HepG2 (cell line): ENCODE measurements around the gene RBM19. TPM values are rescaled to one million over a fixed set of nuclear protein-coding genes. Genes with fewer than 3 reads are reported as not detected.

Experiments used
- ATAC-seq: fragments of 200-7000 bp; cut with Tn5 transposase; 3 replicates; pipeline ENCODE4 v1.9.1; 2020; ENCODE audit warnings: mild to moderate bottlenecking, moderate library complexity
- BruUV-seq: library from RNA; stranded (reverse); fragments of 400-500 nt; replicated peaks from 2 replicates; lab custom pipeline; 2021; lab: Mats Ljungman, UMichigan
- CTCF ChIA-PET: fragments of 300-600 bp; formaldehyde crosslinking; extraction: SDS; loops from one replicate; lab custom pipeline; 2021; ENCODE audit warnings: low total read pairs, inconsistent platforms, low intra/inter-chr PET ratio; lab: Yijun Ruan, JAX
- POLR2A ChIA-PET: fragments of 350-600 bp; sonication (Branson Sonifier 250); formaldehyde crosslinking; loops from one replicate; lab custom pipeline; 2020; ENCODE audit warnings: antibody characterized with exemption, inconsistent platforms; lab: Yijun Ruan, JAX
- DNase-seq: peaks from one replicate; pipeline ENCODE4 v3.0.0-alpha.2; 2015; ENCODE audit warnings: low spot score
- FAIRE-seq: peaks from 3 replicates; lab custom pipeline; 2011; peaks lifted over from hg19 to GRCh38; lab: Jason Lieb, UNC
- H2AFZ ChIP-seq: one replicate; pipeline ENCODE4 v1.6.1; 2011; ENCODE audit warnings: low read length, inconsistent platforms
- H3K27ac ChIP-seq: fragments of 300-600 bp; 3 replicates; pipeline ENCODE4 v1.8.0; 2011; ENCODE audit warnings: mixed run types, mild to moderate bottlenecking, mixed read lengths, low read length, inconsistent platforms; ENCODE audit not compliant: insufficient read depth; ENCODE audit errors: extremely low read length
- H3K27me3 ChIP-seq, 2 experiments: fragments of 200-600 bp in 1 of 2; 2 replicates in 1 of 2; 3 replicates in 1 of 2; pipeline versions ENCODE4 v1.6.0 to v1.8.0; 2011; ENCODE audit warnings: low read length in 2 of 2, mild to moderate bottlenecking in 2 of 2, moderate library complexity in 2 of 2, inconsistent platforms in 1 of 2; ENCODE audit not compliant: insufficient read depth in 2 of 2, control insufficient read depth in 1 of 2
- H3K36me3 ChIP-seq, 2 experiments: fragments of 200-600 bp in 1 of 2; replicated peaks in 1 of 2; 2 replicates in 1 of 2; 3 replicates in 1 of 2; pipeline versions ENCODE4 v1.5.1 to v1.8.0; 2011; ENCODE audit warnings: low read length in 2 of 2, inconsistent platforms in 1 of 2; ENCODE audit not compliant: insufficient read depth in 2 of 2, control insufficient read depth in 1 of 2
- H3K4me1 ChIP-seq: 2 replicates; pipeline ENCODE4 v1.5.1; 2012; ENCODE audit warnings: low read length, inconsistent platforms; ENCODE audit not compliant: insufficient read depth
- H3K4me2 ChIP-seq: 2 replicates; pipeline ENCODE4 v1.6.0; 2011; ENCODE audit warnings: low read depth, low read length, inconsistent platforms
- H3K4me3 ChIP-seq, 3 experiments: fragments of 200-600 bp in 1 of 3; sonication (generic), shearing (Covaris generic) in 1 of 3; replicated peaks in 1 of 3; 2 replicates each; pipeline ENCODE4 v1.5.1; 2011 to 2016; ENCODE audit warnings: low read length in 3 of 3, inconsistent platforms in 2 of 3, low read depth in 2 of 3, mild to moderate bottlenecking in 2 of 3, control low read depth in 1 of 3, mixed read lengths in 1 of 3; ENCODE audit not compliant: insufficient read depth in 1 of 3
- H3K79me2 ChIP-seq: one replicate; pipeline ENCODE4 v1.6.1; 2011; ENCODE audit warnings: low read length, inconsistent platforms; ENCODE audit not compliant: insufficient read depth
- H3K9ac ChIP-seq: 2 replicates; pipeline ENCODE4 v1.6.0; 2011; ENCODE audit warnings: mild to moderate bottlenecking, low read depth, low read length, inconsistent platforms; ENCODE audit not compliant: insufficient read depth
- H3K9me3 ChIP-seq: 2 replicates; pipeline ENCODE4 v1.5.1; 2012; ENCODE audit warnings: mild to moderate bottlenecking, low read length
- H4K20me1 ChIP-seq: 2 replicates; pipeline ENCODE4 v1.6.0; 2011; ENCODE audit warnings: inconsistent platforms, mild to moderate bottlenecking, low read length, moderate library complexity; ENCODE audit not compliant: insufficient read depth
- RFX5 ChIP-seq: IDR thresholded peaks from 2 replicates; pipeline ENCODE4 v1.6.1; 2011; ENCODE audit warnings: low read depth, low read length, improper control_type of control experiment
- TBL1XR1 ChIP-seq: fragments of 150-350 bp; IDR thresholded peaks from 2 replicates; pipeline ENCODE4 v1.6.1; 2014; ENCODE audit warnings: borderline replicate concordance, low read length; ENCODE audit not compliant: partially characterized antibody
- TP53 ChIP-seq: sonication (generic); formaldehyde crosslinking; conservative IDR thresholded peaks from 2 replicates; pipeline ENCODE4 v1.4.0; 2020; ENCODE audit warnings: missing genetic modification reagents
- ZBTB42 ChIP-seq: sonication (generic); formaldehyde crosslinking; IDR thresholded peaks from 2 replicates; pipeline ENCODE4 v1.5.0; 2020; ENCODE audit warnings: mild to moderate bottlenecking, missing genetic modification reagents
- ZFP1 ChIP-seq: IDR thresholded peaks from 2 replicates; pipeline ENCODE4 v1.6.1; 2016
- ZKSCAN8 ChIP-seq: IDR thresholded peaks from 2 replicates; pipeline ENCODE4 v1.6.1; 2016; ENCODE audit warnings: borderline replicate concordance, missing genetic modification reagents, missing compliant biosample characterization
- ZNF160 ChIP-seq: sonication (generic); formaldehyde crosslinking; IDR thresholded peaks from 2 replicates; pipeline ENCODE4 v1.8.0; 2022; ENCODE audit warnings: mild to moderate bottlenecking, inconsistent platforms, missing genetic modification reagents
- ZNF703 ChIP-seq: sonication (generic); formaldehyde crosslinking; IDR thresholded peaks from 2 replicates; pipeline ENCODE4 v1.5.1; 2020; ENCODE audit warnings: missing genetic modification reagents, mild to moderate bottlenecking, moderate library complexity, borderline replicate concordance
- ZSCAN20 ChIP-seq: sonication (generic); formaldehyde crosslinking; IDR thresholded peaks from 2 replicates; pipeline ENCODE4 v1.4.0; 2020; ENCODE audit warnings: missing genetic modification reagents, mild to moderate bottlenecking, borderline replicate concordance
- WGBS: methylation state at CpG from one replicate; pipeline ENCODE4 v1.1.6; 2017; ENCODE audit warnings: low lambda C conversion rate; 5-methylcytosine and 5-hydroxymethylcytosine counted together
- in situ Hi-C: cut with HindIII; loops from 2 replicates; pipeline ENCODE4 v1.10.0; 2017; ENCODE audit warnings: low pct_unique_long_range_greater_than_20kb; ENCODE audit not compliant: extremely low pct_ligation_motif_present
- intact Hi-C: fragments of 100-400 bp; cut with micrococcal nuclease; formaldehyde crosslinking; loops from one replicate; pipeline ENCODE4 v1.10.0; 2022; ENCODE audit not compliant: unreplicated experiment
- polyA plus RNA-seq, 8 experiments: library from polyadenylated mRNA; depleted of rRNA in 3 of 8; stranded (reverse) in 7 of 8; unstranded in 1 of 8; fragments of >200 nt; fragmentation: Illumina TruSeq in 4 of 8; extraction: Trizol in 4 of 8; gene quantifications; 2 replicates each; pipeline versions ENCODE4 v1.2.1 to v1.2.3, GENCODE V29; 2011 to 2016; ENCODE audit warnings: low read depth in 4 of 8, missing spikeins in 1 of 8, mixed read lengths in 1 of 8; ENCODE audit not compliant: insufficient read depth in 1 of 8
- total RNA-seq, 5 experiments: library from RNA; depleted of rRNA; stranded (reverse); fragments of >200 nt; fragmentation: Illumina TruSeq; extraction: Trizol; gene quantifications; 2 replicates each; pipeline ENCODE4 v1.2.3, GENCODE V29; 2016; ENCODE audit warnings: low read depth in 1 of 5
- TF ChIP-seq, protein P1 (sequence below): sonication (generic); formaldehyde crosslinking; IDR thresholded peaks from 2 replicates; pipeline ENCODE4 v1.5.1; 2020; ENCODE audit warnings: mild to moderate bottlenecking, missing genetic modification reagents, borderline replicate concordance
- TF ChIP-seq, protein P2 (sequence below): sonication (generic); formaldehyde crosslinking; IDR thresholded peaks from 2 replicates; pipeline ENCODE4 v1.8.0; 2022; ENCODE audit warnings: mild to moderate bottlenecking, missing genetic modification reagents, moderate library complexity

The RBM19 gene
- total and polyA plus RNA-seq, 2 of the 13 experiments (the other 11 are each of a cell fraction or from before 2014, with no cell fraction given): 19.3 to 32.2 TPM

DNA sequence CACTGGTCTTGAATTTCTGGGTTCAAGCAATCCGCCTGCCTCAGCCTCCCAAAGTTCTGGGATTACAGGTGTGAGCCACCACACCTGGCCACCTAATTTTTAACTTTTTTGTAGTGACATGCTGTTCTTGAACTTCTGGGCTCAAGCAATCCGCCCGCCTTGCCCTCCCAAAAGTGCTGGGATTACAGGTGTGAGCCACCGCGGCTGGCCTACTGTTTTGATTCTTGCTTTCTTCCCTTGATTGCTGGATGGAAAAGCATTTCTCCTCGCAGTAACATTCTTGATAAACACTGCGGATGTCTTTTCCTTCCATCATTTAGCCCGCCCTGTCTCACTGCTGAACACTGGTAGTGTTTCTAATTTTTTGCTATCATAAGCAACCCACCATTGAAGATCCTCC is 72.9 kb downstream of the RBM19 start:
- WGBS: 98% methylated on average over 8 of the region's 8 CpGs
- intact Hi-C loops: no loop called here
- TF ChIP-seq TBL1XR1: no peak
- H3K36me3 ChIP-seq: peaks cover 2 to 21% of the 10 kb centered on the region in 2 experiments; a peak in 4 of 5 replicates
- H3K79me2 ChIP-seq: no peaks in the 10 kb centered on the region
- no peak overlapping the region for H3K9ac ChIP-seq
- ChIA-PET CTCF (no interaction called here), POLR2A (no interaction called here)
- H3K9me3 ChIP-seq: no peaks in the 10 kb centered on the region
- no peaks in the 10 kb centered on the region; the same call in none of the 2 replicates for H4K20me1 ChIP-seq
- H3K4me2 ChIP-seq: no peak overlapping the region
- DNase-seq (no peak), ATAC-seq (no peak), FAIRE-seq (no peak)
- peaks cover 9% of the 10 kb centered on the region for H3K4me1 ChIP-seq
- H3K4me3 ChIP-seq: no peak overlapping the region
- H3K27ac ChIP-seq: no peak overlapping the region
- no peaks in the 10 kb centered on the region for H3K27me3 ChIP-seq
- no peak overlapping the region for H2AFZ ChIP-seq
- in situ Hi-C loops: no loop called here
- BruUV-seq: no TSS peak

DNA sequence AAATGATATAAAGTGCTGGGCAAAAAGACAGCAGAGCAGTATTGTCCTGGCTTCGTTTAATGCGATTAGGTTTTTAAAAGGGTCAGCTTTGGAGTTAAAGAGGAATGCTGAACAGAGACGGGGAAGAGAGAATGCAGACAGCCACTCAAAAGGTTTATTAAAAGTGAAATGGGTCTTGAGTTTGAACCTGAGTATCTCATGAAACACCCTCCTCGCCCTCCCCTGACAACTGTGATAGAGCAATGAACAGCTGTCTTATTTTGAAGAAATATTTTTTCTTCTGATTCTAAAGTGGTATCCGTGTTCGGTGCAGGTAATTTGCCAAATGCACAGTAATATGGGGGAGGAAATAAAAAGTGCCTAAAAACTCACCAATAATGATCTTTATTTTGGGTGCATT is 73.6 kb downstream of the RBM19 start:
- ChIA-PET POLR2A (no interaction called here), CTCF (no interaction called here)
- Histone ChIP-seq H3K4me3 (no peak overlapping the region), H3K27me3 (no peaks in the 10 kb centered on the region), H4K20me1 (no peaks in the 10 kb centered on the region; the same call in none of the 2 replicates), H3K27ac (no peak overlapping the region), H3K4me1 (peaks cover 16% of the 10 kb centered on the region), H3K4me2 (no peak overlapping the region), H2AFZ (no peak overlapping the region), H3K36me3 (peaks cover under 1 to 21% of the 10 kb centered on the region in 2 experiments; a peak in 4 of 5 replicates), H3K79me2 (no peaks in the 10 kb centered on the region), H3K9ac (no peak overlapping the region), H3K9me3 (no peaks in the 10 kb centered on the region)
- ATAC-seq (no peak), FAIRE-seq (no peak), DNase-seq (no peak)
- TF ChIP-seq TP53 (CRISPR knock-in tag) (no peak), ZFP1 (CRISPR knock-in tag) (no peak), RFX5 (no peak), ZKSCAN8 (CRISPR knock-in tag) (no peak), ZBTB42 (CRISPR knock-in tag) (no peak), ZNF160 (no peak), ZSCAN20 (CRISPR knock-in tag) (no peak), ZNF703 (CRISPR knock-in tag) (no peak)
- TF ChIP-seq, protein P1, sequence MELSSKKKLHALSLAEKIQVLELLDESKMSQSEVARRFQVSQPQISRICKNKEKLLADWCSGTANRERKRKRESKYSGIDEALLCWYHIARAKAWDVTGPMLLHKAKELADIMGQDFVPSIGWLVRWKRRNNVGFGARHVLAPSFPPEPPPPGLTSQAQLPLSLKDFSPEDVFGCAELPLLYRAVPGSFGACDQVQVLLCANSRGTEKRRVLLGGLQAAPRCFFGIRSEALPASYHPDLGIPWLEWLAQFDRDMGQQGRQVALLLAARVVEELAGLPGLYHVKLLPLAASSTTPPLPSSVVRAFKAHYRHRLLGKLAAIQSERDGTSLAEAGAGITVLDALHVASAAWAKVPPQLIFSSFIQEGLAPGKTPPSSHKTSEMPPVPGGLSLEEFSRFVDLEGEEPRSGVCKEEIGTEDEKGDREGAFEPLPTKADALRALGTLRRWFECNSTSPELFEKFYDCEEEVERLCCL (CRISPR knock-in tag): no peak
- TF ChIP-seq, protein P2, sequence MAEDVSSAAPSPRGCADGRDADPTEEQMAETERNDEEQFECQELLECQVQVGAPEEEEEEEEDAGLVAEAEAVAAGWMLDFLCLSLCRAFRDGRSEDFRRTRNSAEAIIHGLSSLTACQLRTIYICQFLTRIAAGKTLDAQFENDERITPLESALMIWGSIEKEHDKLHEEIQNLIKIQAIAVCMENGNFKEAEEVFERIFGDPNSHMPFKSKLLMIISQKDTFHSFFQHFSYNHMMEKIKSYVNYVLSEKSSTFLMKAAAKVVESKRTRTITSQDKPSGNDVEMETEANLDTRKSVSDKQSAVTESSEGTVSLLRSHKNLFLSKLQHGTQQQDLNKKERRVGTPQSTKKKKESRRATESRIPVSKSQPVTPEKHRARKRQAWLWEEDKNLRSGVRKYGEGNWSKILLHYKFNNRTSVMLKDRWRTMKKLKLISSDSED (CRISPR knock-in tag): no peak
- in situ Hi-C loops (no loop called here), intact Hi-C loops (no loop called here)
- 97% methylated on average over 6 of the region's 6 CpGs for WGBS
- BruUV-seq: no TSS peak
